ENCODE measurements around the gene BBS2. TPM values are rescaled to one million over a fixed set of nuclear protein-coding genes. Genes with fewer than 3 reads are reported as not detected.
A peak's percentile ranks its signal among the peaks of the same experiment; 100 is the strongest.

The BBS2 gene
- total RNA-seq, 3 donors from 2014 or later = 42.6 to 80.5 (median 56.2) TPM

- no peaks in the 10 kb centered on the region for H3K4me1 ChIP-seq
- TF ChIP-seq POLR2A (IDR thresholded peaks at IDR 0.05) (no peak), CTCF (IDR thresholded peaks at IDR 0.05) (no peak), POLR2AphosphoS5 (IDR thresholded peaks at IDR 0.05) (no peak)
- intact Hi-C loops (cut with DNase I; ENCODE audit: low total_unique reads) = no loop called here
- H3K4me3 ChIP-seq = no peak overlapping the region
- H3K27me3 ChIP-seq = no peaks in the 10 kb centered on the region
- no peak overlapping the region for H3K27ac ChIP-seq
- no peaks in the 10 kb centered on the region for H3K36me3 ChIP-seq
- no peak for DNase-seq (ENCODE audit: low spot score in 2 of 2)
- H3K9me3 ChIP-seq = no peaks in the 10 kb centered on the region
These were observed 15.1 kb upstream of the BBS2 start for GRCh38 chr16:56534847-56535383.

- H3K4me1 ChIP-seq = no peaks in the 10 kb centered on the region
- H3K27ac ChIP-seq = no peak overlapping the region
- intact Hi-C loops (cut with DNase I; ENCODE audit: low total_unique reads) = no loop called here
- no peaks in the 10 kb centered on the region for H3K36me3 ChIP-seq
- no peaks in the 10 kb centered on the region for H3K9me3 ChIP-seq
- H3K27me3 ChIP-seq = no peaks in the 10 kb centered on the region
- no peak for TF ChIP-seq POLR2AphosphoS5 (IDR thresholded peaks at IDR 0.05)
- no peak for TF ChIP-seq CTCF (IDR thresholded peaks at IDR 0.05)
- no peak for TF ChIP-seq POLR2A (IDR thresholded peaks at IDR 0.05)
- no peak overlapping the region for H3K4me3 ChIP-seq
- no peak for DNase-seq (ENCODE audit: low spot score in 2 of 2)
These were observed 12.9 kb upstream of the BBS2 start for GRCh38 chr16:56532714-56533113.

GRCh38 chr16:56530872-56531271, 11.0 kb upstream of the BBS2 start:
- Histone ChIP-seq H3K27ac (no peak overlapping the region), H3K36me3 (no peaks in the 10 kb centered on the region), H3K4me1 (no peaks in the 10 kb centered on the region), H3K4me3 (no peak overlapping the region), H3K9me3 (no peaks in the 10 kb centered on the region), H3K27me3 (no peaks in the 10 kb centered on the region)
- intact Hi-C loops (cut with DNase I; ENCODE audit: low total_unique reads) = no loop called here
- no peak for DNase-seq (ENCODE audit: low spot score in 2 of 2)
- no peak for TF ChIP-seq POLR2A (IDR thresholded peaks at IDR 0.05)
- no peak for TF ChIP-seq CTCF (IDR thresholded peaks at IDR 0.05)
- no peak for TF ChIP-seq POLR2AphosphoS5 (IDR thresholded peaks at IDR 0.05)

GRCh38 chr16:56525236-56525635, 5.4 kb upstream of the BBS2 start:
- peaks cover 0 to 2% of the 10 kb centered on the region in 2 donors for H3K4me1 ChIP-seq
- no peak for DNase-seq (ENCODE audit: low spot score in 2 of 2)
- TF ChIP-seq POLR2A (IDR thresholded peaks at IDR 0.05) (no peak), CTCF (IDR thresholded peaks at IDR 0.05) (no peak), POLR2AphosphoS5 (IDR thresholded peaks at IDR 0.05) (no peak)
- H3K27me3 ChIP-seq = no peaks in the 10 kb centered on the region
- H3K27ac ChIP-seq = no peak overlapping the region
- no peak overlapping the region for H3K4me3 ChIP-seq
- intact Hi-C loops (cut with DNase I; ENCODE audit: low total_unique reads) = no loop called here
- H3K36me3 ChIP-seq = no peaks in the 10 kb centered on the region
- no peaks in the 10 kb centered on the region for H3K9me3 ChIP-seq

- Histone ChIP-seq H3K36me3 (no peaks in the 10 kb centered on the region), H3K27me3 (no peaks in the 10 kb centered on the region), H3K27ac (peak overlapping the region; percentile 87 to 95), H3K4me1 (peaks cover 2 to 12% of the 10 kb centered on the region in 2 donors), H3K4me3 (peak overlapping the region; percentile 70 to 91 (median 75)), H3K9me3 (no peaks in the 10 kb centered on the region)
- intact Hi-C loops (cut with DNase I; ENCODE audit: low total_unique reads) = no loop called here
- DNase-seq (ENCODE audit: low spot score in 2 of 2) = no peak
- TF ChIP-seq CTCF (IDR thresholded peaks at IDR 0.05) (no peak), POLR2A (IDR thresholded peaks at IDR 0.05) (no peak)
These were observed 390 bp upstream of the BBS2 start for GRCh38 chr16:56520251-56520577.
